C4-2B (cell line): Measurements from ENCODE around the gene HK2.

Experiments
- CTCF ChIP-seq: fragments of 450-650 bp; conservative IDR thresholded peaks from 2 replicates; pipeline ENCODE4 v1.5.1; 2017; ENCODE audit warnings: mild to moderate bottlenecking
- ZFX ChIP-seq: fragments of 450-650 bp; IDR thresholded peaks from 2 replicates; pipeline ENCODE4 v1.6.1; 2017

GRCh38 chr2:74884118-74884762 lies 50.3 kb downstream of the HK2 start:
- no peak for TF ChIP-seq CTCF
- TF ChIP-seq ZFX, result no peak
